Measurements from ENCODE around the gene CARD14. TPM values are rescaled to one million over a fixed set of nuclear protein-coding genes. Genes with fewer than 3 reads are reported as not detected.

Gene CARD14
- total and polyA plus RNA-seq, 9 donors: 0.27 to 1.5 (median 0.56) TPM

GRCh38 chr17:80214012-80214877 is 44.4 kb downstream of the CARD14 start:
- Histone ChIP-seq H3K4me1 (ENCODE audit: control insufficient read depth, insufficient read depth, low read length) (peaks cover 2% of the 10 kb centered on the region), H3K36me3 (ENCODE audit: control insufficient read depth, insufficient read depth, low read length) (peaks cover 67% of the 10 kb centered on the region), H3K27me3 (ENCODE audit: control insufficient read depth, insufficient read depth, low read length) (no peaks in the 10 kb centered on the region), H3K27ac (ENCODE audit: low read length) (no peak overlapping the region), H3K4me3 (ENCODE audit: low read length) (no peak overlapping the region), H3K9me3 (replicated peaks; ENCODE audit: control insufficient read depth, low read depth, low read length) (no peaks in the 10 kb centered on the region)
- 90% methylated on average over 47 of the region's 48 CpGs for WGBS (ENCODE audit: insufficient coverage)
- no peak for DNase-seq

GRCh38 chr17:80214878-80215210 is 45.0 kb downstream of the CARD14 start:
- Histone ChIP-seq H3K4me3 (ENCODE audit: low read length) (no peak overlapping the region), H3K9me3 (replicated peaks; ENCODE audit: control insufficient read depth, low read depth, low read length) (no peaks in the 10 kb centered on the region), H3K36me3 (ENCODE audit: control insufficient read depth, insufficient read depth, low read length) (peaks cover 61% of the 10 kb centered on the region), H3K27me3 (ENCODE audit: control insufficient read depth, insufficient read depth, low read length) (no peaks in the 10 kb centered on the region), H3K4me1 (ENCODE audit: control insufficient read depth, insufficient read depth, low read length) (peaks cover 8% of the 10 kb centered on the region), H3K27ac (ENCODE audit: low read length) (no peak overlapping the region)
- WGBS (ENCODE audit: insufficient coverage): 89% methylated on average over 16 of the region's 17 CpGs
- no peak for DNase-seq

GRCh38 chr17:80216473-80217456 is 46.9 kb downstream of the CARD14 start:
- 93% methylated on average over 30 of the region's 40 CpGs for WGBS (ENCODE audit: insufficient coverage)
- H3K4me3 ChIP-seq (ENCODE audit: low read length): no peak overlapping the region
- peaks cover 41% of the 10 kb centered on the region for H3K36me3 ChIP-seq (ENCODE audit: control insufficient read depth, insufficient read depth, low read length)
- H3K27me3 ChIP-seq (ENCODE audit: control insufficient read depth, insufficient read depth, low read length): no peaks in the 10 kb centered on the region
- H3K9me3 ChIP-seq (replicated peaks; ENCODE audit: control insufficient read depth, low read depth, low read length): no peaks in the 10 kb centered on the region
- H3K4me1 ChIP-seq (ENCODE audit: control insufficient read depth, insufficient read depth, low read length): peaks cover 20% of the 10 kb centered on the region
- no peak for DNase-seq
- no peak overlapping the region for H3K27ac ChIP-seq (ENCODE audit: low read length)

GRCh38 chr17:80217703-80218362 is 48.0 kb downstream of the CARD14 start:
- Histone ChIP-seq H3K27ac (ENCODE audit: low read length) (no peak overlapping the region), H3K9me3 (replicated peaks; ENCODE audit: control insufficient read depth, low read depth, low read length) (no peaks in the 10 kb centered on the region), H3K27me3 (ENCODE audit: control insufficient read depth, insufficient read depth, low read length) (no peaks in the 10 kb centered on the region), H3K4me1 (ENCODE audit: control insufficient read depth, insufficient read depth, low read length) (peaks cover 20% of the 10 kb centered on the region), H3K4me3 (ENCODE audit: low read length) (no peak overlapping the region), H3K36me3 (ENCODE audit: control insufficient read depth, insufficient read depth, low read length) (peaks cover 33% of the 10 kb centered on the region)
- DNase-seq: no peak
- 95% methylated on average over 11 of the region's 13 CpGs for WGBS (ENCODE audit: insufficient coverage)

GRCh38 chr17:80218391-80218790 is 48.6 kb downstream of the CARD14 start:
- no peak for DNase-seq
- 93% methylated on average over 3 of the region's 7 CpGs for WGBS (ENCODE audit: insufficient coverage)

GRCh38 chr17:80219013-80219762 is 49.4 kb downstream of the CARD14 start:
- H3K4me1 ChIP-seq (ENCODE audit: control insufficient read depth, insufficient read depth, low read length): peaks cover 20% of the 10 kb centered on the region
- H3K27ac ChIP-seq (ENCODE audit: low read length): peak overlapping the region; percentile 70
- no peaks in the 10 kb centered on the region for H3K9me3 ChIP-seq (replicated peaks; ENCODE audit: control insufficient read depth, low read depth, low read length)
- no peaks in the 10 kb centered on the region for H3K27me3 ChIP-seq (ENCODE audit: control insufficient read depth, insufficient read depth, low read length)
- peaks cover 28% of the 10 kb centered on the region for H3K36me3 ChIP-seq (ENCODE audit: control insufficient read depth, insufficient read depth, low read length)
- peak overlapping the region; percentile 76 for H3K4me3 ChIP-seq (ENCODE audit: low read length)
- DNase-seq: peak; percentile 77
- WGBS (ENCODE audit: insufficient coverage): 25% methylated on average over 11 of the region's 15 CpGs

More at GRCh38 chr17:80218391-80218790, 48.6 kb downstream of the CARD14 start:
- no peak overlapping the region for H3K27ac ChIP-seq (ENCODE audit: low read length)
- H3K4me3 ChIP-seq (ENCODE audit: low read length): no peak overlapping the region
- H3K4me1 ChIP-seq (ENCODE audit: control insufficient read depth, insufficient read depth, low read length): peaks cover 20% of the 10 kb centered on the region
- peaks cover 32% of the 10 kb centered on the region for H3K36me3 ChIP-seq (ENCODE audit: control insufficient read depth, insufficient read depth, low read length)
- H3K9me3 ChIP-seq (replicated peaks; ENCODE audit: control insufficient read depth, low read depth, low read length): no peaks in the 10 kb centered on the region
- no peaks in the 10 kb centered on the region for H3K27me3 ChIP-seq (ENCODE audit: control insufficient read depth, insufficient read depth, low read length)

- 0% methylated on average over 5 of the region's 5 CpGs for WGBS (ENCODE audit: insufficient coverage)
- H3K4me3 ChIP-seq (ENCODE audit: low read length): peak overlapping the region; percentile 76
- peak overlapping the region; percentile 70 for H3K27ac ChIP-seq (ENCODE audit: low read length)
- no peak for DNase-seq
- peaks cover 24% of the 10 kb centered on the region for H3K36me3 ChIP-seq (ENCODE audit: control insufficient read depth, insufficient read depth, low read length)
- peaks cover 20% of the 10 kb centered on the region for H3K4me1 ChIP-seq (ENCODE audit: control insufficient read depth, insufficient read depth, low read length)
- no peaks in the 10 kb centered on the region for H3K9me3 ChIP-seq (replicated peaks; ENCODE audit: control insufficient read depth, low read depth, low read length)
- H3K27me3 ChIP-seq (ENCODE audit: control insufficient read depth, insufficient read depth, low read length): no peaks in the 10 kb centered on the region
These were observed 49.9 kb downstream of the CARD14 start for GRCh38 chr17:80219763-80220053.

GRCh38 chr17:80220054-80220735 is 50.4 kb downstream of the CARD14 start, which contains the start of the genes SGSH and SLC26A11:
Gene SGSH, minus strand, starts transcription at chr17:80220333. Its CDS starts 20 bp downstream, at chr17:80220313.
Gene SLC26A11, plus strand, starts transcription at chr17:80220427. Its CDS starts 1,134 bp downstream, at chr17:80221561.
- whole genome bisulfite sequencing (ENCODE audit: insufficient coverage): under 1% methylated on average over 72 of the region's 77 CpGs
- Histone ChIP-seq H3K4me1 (ENCODE audit: control insufficient read depth, insufficient read depth, low read length) (peaks cover 20% of the 10 kb centered on the region), H3K27ac (ENCODE audit: low read length) (peak within 1 kb of the TSS; percentile 70), H3K9me3 (replicated peaks; ENCODE audit: control insufficient read depth, low read depth, low read length) (no peaks in the 10 kb centered on the region), H3K36me3 (ENCODE audit: control insufficient read depth, insufficient read depth, low read length) (peaks cover 23% of the 10 kb centered on the region), H3K4me3 (ENCODE audit: low read length) (peak within 1 kb of the TSS; percentile 76), H3K27me3 (ENCODE audit: control insufficient read depth, insufficient read depth, low read length) (no peaks in the 10 kb centered on the region)
- peak; percentile 77 for DNase-seq

- under 1% methylated on average over 27 of the region's 41 CpGs for WGBS (ENCODE audit: insufficient coverage)
- H3K27ac ChIP-seq (ENCODE audit: low read length): no peak overlapping the region
- no peaks in the 10 kb centered on the region for H3K27me3 ChIP-seq (ENCODE audit: control insufficient read depth, insufficient read depth, low read length)
- H3K9me3 ChIP-seq (replicated peaks; ENCODE audit: control insufficient read depth, low read depth, low read length): no peaks in the 10 kb centered on the region
- H3K36me3 ChIP-seq (ENCODE audit: control insufficient read depth, insufficient read depth, low read length): peaks cover 24% of the 10 kb centered on the region
- peaks cover 20% of the 10 kb centered on the region for H3K4me1 ChIP-seq (ENCODE audit: control insufficient read depth, insufficient read depth, low read length)
- peak overlapping the region; percentile 76 for H3K4me3 ChIP-seq (ENCODE audit: low read length)
- DNase-seq: peak; percentile 37
These were observed 50.9 kb downstream of the CARD14 start for GRCh38 chr17:80220736-80221215.

Data from muscle of leg (tissue), 11 donors.